Activated T-cell treated with anti-CD3 and anti-CD28 coated beads, Interleukin-2, amount 50 U/mL, for 1 hour (primary cell): Measurements from ENCODE around the gene CYREN.
A peak's percentile ranks its signal among the peaks of the same experiment; 100 is the strongest.
"Not testable (repeated sequence)": the region's sequence is repeated elsewhere in the genome, so short reads cannot be mapped to it uniquely, and the experiment has no call there.

Source experiments
- DNase-seq: peaks from one replicate; pipeline ENCODE4 v3.0.0-alpha.2; 2020

Gene CYREN, protein sequence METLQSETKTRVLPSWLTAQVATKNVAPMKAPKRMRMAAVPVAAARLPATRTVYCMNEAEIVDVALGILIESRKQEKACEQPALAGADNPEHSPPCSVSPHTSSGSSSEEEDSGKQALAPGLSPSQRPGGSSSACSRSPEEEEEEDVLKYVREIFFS

DNA sequence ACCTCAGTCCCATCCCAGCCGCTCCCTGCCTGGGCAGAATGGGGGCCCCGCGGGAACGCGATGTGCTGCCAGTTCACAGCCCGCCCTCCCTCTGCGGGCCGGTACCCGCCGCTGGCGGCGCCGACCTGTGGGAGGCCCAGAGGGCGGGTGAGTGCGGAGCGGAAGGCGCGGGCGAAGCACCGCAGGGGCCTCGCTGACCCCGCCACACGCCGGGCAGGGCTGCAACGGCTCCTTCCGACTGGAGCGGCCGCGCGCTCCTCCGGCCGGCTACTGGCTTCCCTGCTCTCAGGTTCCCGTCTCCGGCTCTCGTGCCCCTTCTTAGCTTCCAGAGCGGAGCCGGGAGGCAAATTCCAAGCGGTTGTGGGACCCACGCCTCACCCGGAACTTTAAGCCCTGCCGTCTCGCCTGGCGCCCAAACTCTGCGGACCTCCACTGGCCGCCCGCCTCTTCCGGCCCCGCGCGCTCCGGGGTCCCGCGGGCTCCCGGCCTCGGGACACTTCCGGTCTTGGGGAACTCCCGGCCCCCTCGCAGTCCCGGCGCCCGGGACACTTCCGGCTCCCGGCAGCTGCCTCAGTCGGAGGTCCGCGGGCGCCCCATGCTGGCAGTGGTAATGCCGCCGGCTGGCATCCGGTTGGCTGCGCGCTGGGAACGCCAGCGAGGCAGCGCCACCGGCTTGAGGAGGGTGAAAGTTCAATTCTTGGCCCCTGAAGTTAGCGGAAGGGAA lies at the start of gene CYREN:
TSS of gene CYREN (minus strand) at position 434 of the 724 bp plus-strand sequence. CDS start 1,785 bp downstream, outside the sequence.
- peak; percentile 91 for DNase-seq

DNA sequence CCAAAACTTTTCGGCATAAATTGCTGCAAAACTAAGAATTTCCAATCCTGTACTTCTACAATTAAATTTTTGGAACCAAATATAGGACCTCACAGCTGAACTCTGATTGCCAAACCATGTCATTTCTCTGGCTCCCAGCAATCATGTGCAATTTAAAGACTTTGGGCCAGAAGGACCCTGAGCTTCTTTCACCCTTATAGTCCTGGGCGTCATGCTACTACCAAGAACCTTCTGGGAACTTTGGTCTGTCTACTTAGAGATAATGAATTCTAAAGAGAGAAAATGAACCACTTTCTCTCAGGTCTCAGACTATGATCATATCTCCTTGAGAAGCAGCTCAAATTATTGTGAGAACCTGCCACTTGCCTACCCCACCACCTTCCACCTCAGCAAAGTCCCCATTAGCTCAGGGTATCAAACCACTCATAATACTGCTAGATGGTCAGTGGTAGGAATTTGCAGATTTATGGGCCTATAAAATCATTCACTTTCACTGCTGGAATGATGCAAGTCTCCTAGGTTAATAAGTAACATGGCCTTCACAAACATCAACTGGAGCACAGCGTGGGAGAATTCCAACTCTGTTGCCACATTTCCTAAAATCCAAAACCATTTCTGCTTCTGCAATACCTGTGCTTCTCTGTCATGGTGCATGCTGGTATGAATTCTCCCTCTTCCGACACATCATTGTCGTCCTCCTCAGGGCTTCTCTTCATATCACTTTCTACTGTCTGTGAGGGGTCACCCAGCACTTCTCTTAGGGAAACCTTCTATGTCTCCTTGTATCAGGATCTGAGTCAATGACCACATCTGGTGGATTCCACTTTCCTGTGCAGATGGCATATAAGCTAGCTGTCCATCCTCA lies 47.4 kb upstream of the CYREN start:
- no peak for DNase-seq

DNA sequence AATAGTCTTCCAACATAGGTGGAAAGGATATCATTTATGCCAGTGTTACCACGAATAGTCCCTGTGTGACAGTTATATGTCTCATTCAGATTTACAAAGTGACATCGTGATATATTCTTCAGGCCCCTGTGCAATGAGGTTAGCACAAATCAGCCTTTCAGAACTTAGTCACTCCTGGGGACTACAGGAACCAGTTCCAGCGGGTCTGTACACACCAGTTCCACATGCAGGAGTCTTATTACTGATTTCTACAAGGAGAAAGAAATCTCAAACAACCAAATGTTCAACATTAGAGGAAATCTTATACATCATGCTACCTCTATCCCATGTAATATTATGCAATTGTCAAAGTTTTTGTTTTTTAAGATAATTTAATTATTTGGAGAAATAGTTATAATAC lies 45.2 kb upstream of the CYREN start:
- DNase-seq, result no peak

DNA sequence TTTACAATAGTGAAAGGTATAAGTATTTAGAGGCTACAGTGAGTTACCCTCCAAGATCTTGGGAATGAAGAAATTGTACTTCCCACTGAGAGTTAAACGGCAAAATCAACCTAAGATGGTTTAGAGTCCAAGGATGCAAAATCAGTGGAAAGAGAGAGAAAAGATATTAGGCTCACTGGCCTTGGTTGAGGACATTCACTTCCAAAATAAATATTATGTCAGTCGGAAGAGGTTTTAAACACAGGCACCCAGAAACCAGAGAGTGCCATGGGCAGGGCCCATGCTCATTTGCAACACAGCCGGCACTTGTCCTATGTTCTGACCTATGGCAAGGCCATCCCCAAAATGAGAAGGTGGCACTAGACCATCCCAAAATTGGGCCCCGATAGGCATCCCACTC lies 44.7 kb upstream of the CYREN start:
- no peak for DNase-seq

DNA sequence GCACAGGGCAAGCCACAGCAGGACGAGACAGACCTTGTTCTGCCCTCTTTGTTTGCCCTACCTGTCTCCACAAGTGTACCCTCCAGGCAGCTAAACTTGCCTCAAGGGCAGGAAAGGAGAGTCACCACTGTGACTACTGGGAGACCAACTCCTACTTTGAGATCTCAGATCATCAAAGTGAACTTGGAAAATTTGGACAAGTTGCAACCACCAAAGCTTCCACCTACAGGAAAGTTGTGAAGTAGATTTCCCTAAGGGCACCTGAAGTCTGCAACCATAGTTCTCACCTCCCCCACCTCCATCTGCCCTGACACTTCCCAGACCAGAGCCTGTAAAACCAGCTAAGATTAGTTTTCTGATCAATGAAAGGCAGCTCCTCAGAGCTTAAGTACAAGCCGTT lies 43.3 kb upstream of the CYREN start:
- DNase-seq, result no peak

DNA sequence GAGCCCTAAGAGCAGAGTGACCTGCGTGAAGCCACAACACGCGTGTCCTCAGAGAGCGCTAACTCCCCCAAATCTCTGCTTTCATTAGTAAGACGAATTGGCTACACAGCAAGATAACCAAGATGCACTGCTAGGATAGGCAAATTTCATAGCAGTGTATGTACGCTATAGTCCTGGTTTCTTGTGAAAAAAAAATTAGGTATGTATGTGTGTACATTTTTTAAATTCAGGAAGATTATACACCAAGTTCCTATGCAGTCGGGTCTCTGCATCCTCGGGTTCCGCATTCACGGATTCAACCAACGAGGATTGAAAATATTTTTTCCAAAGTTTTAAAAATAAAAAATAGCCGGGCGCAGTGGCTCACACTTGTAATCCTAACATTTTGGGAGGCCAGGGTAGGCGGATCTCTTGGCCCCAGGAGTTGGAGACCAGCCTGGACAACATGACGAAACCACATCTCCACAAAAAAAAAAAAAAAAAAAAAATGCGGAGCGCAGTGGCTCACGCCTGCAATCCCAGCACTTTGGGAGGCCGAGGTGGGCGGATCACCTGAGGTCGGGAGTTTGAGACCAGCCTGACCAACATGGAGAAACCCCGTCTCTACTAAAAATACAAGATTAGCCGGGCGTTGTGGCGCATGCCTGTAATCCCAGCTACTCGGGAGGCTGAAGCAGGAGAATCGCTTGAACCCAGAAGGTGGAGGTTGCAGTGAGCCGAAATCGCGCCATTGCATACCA lies 41.6 kb upstream of the CYREN start:
- not testable (repeated sequence) for DNase-seq

DNA sequence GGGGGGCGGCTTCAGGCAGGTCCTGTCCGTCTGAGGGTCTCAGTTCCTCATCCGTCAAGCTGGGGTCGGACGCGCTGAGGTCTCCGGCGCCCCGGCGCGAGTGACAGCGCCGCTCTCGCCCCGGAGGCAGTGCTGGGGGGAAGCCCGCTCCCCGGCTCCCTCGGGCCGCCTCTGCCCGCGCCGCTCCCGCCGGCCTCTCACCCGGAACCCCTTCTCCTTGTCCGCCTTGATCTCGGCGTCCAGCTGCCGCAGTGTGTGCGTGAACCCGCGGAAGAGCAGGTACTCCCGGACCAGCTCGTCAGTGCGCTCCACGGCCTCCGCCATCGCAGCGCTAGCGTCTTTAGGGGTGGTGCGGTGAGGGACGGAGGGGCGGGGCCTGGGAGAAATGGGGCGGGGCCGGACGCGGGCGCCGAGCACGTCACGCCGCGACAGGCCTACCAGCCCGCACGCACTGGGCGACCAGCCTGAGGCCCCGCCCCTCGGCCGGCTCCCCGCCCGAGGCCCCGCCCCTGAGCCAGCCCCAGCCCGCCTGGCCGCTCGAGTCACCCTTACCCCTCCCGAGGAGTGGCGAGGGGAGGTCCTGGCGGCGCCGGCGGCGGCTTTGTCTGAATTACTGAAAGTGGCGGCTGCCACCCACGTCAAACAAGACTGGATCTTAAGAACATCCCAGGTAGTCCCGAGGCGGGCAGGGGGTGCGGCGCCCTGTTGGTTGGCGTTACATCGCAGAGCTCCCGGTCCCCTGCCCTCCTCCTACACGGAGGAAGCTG lies 40.9 kb upstream of the CYREN start, which contains the start of gene WDR91:
TSS of gene WDR91 (minus strand) at position 348 of the 767 bp plus-strand sequence. CDS start at position 324, 24 bp downstream.
- peak; percentile 99 for DNase-seq

DNA sequence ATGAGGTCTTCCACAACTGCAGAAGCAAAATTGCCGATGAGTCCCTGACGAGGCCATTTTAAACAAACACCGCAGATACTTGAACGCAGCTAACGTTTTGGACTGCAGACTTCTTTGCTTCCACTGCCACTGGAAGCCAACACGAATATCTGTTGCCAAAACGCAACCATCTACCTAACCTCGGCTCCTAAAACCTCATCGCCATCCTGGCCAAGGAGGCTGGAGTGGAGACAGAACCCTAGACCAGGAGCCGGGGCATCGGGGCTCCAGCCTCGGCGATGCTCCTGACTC lies 40.3 kb upstream of the CYREN start:
- DNase-seq, result no peak

DNA sequence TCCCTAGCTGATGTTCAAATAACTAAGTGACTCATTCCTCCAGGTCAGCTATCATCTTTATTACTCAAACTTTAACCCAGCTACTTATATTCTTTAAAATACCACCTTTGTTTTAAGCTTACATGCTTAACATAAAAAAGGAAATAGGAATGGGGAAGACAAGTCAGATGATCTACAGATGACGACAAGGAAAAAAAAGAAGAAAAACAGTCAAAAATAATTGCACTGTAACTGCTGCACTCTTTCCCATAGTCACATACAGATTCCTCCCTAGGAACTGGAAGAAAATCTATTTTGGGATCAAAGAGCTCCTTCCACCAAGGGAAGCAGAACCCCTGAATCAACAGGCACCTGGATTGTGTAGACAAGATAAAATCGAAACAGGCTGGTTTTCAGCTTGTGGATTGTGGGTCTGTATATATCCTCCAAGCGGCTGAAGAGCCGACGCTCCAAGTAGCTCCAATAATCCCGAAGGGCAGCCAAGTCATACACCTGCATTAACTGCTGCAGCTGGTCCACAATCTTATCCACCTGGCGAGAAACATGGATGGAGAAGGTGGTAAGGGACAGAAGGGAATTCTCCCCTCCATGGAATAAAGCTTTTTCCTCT lies 38.8 kb upstream of the CYREN start:
- DNase-seq, result no peak

DNA sequence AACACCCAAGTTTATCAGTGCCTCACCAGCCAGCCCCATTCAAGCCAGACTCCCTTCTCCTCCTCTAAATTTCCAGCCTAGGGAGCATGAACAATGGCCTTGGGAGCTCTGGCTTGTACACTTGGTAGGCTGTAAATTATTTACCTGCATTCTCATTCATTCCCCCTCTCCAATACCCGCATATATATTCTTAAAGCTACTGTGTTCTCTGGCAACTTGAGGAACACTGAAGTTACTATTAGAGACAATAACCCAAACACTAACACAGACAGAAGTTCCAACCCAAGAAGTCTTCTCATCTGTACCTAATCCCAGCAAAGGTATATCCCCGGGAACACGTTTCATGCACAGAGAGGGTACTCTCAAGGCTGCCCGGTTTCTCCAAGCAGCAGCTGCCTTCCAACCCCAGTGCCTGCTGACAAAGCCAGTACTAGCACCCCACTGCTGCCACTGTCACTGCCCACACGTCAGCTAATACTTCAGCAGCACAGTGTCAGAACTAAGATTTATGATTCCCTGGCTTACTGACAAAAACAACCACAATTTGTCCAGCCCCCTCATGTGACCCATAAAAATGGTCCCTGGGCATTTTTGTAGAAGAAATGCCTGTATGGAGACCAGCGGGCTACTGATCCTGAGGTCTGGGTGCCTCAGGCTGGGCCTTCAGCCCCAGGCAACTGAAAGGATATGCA lies 37.7 kb upstream of the CYREN start:
- no peak for DNase-seq

DNA sequence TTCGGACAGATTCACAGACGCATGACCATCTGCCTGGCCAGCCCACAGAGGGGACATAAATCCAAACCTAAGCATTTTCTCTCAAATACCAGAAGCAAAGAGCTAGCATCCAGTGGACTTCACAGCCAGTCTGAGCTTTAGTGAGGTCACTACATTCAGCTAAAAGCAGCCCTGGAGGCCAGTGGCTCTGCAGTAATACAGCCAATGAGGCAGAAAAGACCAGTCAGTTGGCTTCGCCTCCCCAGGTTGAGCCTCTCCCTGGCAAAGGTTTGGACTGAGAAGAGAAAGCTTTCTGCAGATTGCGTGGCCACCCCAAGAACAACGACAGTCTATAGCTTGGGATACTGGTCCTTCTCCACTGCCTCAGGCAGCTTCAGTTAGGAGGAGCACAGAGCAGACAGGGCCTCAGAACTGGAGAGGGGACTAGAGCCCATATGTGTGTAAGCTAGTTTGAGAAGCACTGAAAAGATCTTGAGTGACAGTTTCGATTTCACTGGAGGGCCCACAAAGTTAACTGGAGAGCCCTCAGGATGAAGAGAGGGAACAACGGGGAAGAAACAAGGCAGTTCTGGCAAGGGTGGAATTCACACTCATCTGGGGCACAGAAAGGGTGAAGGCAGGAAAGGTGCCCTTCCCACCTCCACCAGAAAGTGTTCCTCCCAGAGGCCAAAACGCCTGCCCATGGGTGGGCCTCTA lies 37.0 kb upstream of the CYREN start:
- no peak for DNase-seq

DNA sequence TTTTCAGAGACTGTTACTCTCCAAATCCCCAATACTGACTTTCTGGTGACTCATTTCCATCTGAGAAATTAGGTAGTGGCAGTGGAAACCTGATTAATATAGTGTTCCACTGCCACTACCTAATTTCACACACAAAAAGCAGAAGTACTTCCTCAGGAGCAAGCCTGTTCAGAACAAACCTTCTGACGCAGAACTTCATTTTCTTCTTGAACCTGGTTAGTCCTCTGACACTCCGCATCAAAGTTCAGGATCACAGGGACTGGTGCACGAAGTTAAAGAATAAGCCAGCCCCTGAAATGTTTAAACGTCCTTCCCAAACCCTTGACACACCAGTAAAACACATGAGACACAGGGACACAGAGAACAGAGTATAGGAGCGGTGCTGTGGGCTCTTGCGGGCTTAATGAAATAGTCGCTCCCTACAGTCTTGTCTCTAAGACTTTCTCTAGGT lies 36.5 kb upstream of the CYREN start:
- DNase-seq, result no peak

DNA sequence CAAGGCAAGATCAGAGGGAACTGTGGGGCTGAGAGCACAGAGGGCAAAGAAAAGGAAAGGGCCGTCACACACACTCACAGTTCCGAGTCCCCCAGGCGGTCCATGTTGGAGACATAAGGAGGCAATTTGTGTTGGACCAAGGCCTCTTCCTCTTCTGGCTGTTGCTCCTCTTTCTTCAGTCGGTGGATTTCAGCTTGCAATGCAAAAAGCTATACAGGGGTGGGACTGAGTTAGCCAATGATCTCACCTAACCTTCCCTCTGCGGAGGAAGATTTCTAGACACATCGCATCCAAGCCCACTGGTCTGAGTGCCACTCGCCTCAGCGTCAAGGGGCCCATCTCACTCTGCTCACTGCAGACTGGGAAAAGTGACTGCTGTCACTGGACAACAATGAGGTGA lies 35.3 kb upstream of the CYREN start:
- no peak for DNase-seq

DNA sequence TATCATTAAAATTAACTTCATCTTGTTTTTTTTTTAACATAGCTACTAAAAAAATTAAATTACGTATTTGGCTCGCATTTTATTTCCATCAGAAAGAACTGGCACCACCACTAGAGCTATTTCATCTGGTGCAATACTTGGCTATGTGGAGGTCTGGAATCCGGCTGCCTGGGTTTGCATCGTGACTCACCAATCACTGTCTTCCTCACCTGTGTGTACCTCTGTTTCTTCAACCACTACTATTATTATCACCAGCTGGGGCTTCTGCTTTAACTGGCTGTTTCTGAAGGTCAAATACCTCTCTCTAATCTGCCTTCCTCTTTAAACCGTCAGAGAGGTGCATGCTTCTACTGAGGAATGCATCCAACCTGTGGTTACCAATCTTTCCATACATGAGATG lies 34.4 kb upstream of the CYREN start:
- no peak for DNase-seq

DNA sequence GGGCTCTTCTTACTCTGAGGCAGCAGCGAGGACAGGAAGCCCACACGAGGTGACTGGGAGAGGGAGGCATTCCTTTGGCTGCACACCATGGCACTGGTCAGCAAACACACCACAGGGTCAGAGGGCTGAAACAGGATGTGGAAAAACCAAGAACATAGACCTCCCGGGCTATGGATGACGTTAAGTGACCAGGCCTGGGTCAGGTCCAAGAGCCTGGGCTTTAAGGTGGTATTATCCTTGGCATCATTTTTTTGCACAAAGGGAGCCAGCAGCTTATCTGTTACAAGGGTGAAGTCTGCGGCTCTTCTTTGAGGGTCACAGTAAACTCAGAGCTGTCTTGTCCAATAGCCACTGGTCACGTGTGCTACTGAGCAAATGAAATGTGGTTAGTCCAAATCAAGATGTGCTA lies 33.8 kb upstream of the CYREN start:
- DNase-seq, result no peak

DNA sequence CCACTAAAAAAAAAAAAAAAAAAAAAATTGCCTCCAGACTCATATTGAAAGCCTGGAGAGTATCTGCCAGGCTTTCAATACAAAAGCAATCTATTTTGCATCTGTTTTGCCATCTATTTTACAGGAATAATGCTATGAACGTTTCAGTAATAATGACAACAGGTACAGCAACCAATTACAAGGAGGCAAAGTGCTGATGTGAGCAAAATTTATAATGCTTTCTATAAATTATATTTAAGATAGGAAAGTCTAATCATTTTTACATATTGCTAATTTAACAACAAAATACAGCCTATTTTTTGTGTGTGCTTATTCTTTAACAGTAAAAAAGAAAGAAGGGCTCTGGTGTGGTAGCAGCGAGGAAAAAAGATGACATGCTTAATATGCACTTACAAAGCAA lies 30.8 kb upstream of the CYREN start:
- no peak for DNase-seq

DNA sequence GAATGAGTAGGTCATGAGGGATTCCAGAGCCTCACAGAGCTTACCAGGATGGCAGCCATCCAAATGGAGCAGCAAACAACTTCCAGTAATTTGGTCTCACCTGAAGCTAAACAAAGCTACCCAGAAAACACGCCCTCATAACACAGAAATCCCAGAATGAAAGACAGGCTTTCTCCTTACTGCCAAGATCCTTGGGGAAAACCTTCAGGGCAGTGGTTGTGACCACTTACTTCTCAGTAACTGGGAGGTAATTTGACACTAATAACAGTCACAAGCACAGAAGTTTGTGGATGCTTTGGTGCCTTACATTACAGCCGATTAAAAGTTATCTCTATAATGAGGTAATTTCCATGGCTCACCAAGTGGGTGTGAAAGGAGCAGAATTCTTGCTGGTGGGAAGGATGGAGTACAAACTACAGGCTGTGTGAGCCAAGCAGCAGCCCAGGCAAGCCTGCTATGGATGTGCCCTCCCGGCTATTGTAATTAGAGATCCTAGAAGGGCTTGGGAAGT lies 30.4 kb upstream of the CYREN start:
- no peak for DNase-seq

DNA sequence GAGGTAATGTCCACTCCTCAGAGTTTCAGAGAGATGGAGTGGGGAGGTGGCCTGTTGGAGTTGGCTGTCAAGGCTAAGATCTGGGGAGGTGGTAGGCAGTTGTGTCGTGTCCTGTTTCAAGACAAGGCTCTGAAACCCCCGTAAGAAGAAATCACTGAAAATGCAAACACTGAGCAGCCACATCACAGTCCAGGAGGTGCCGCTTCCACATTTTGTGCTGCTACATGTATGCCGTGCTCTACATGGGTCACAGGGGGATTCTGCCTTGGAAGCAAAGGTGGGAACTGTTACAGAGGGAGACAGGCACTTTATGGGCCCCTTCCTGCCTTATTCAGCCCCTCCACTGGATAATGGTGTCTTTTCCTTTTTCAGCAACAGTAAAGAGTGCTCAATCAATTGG lies 28.9 kb upstream of the CYREN start:
- no peak for DNase-seq

DNA sequence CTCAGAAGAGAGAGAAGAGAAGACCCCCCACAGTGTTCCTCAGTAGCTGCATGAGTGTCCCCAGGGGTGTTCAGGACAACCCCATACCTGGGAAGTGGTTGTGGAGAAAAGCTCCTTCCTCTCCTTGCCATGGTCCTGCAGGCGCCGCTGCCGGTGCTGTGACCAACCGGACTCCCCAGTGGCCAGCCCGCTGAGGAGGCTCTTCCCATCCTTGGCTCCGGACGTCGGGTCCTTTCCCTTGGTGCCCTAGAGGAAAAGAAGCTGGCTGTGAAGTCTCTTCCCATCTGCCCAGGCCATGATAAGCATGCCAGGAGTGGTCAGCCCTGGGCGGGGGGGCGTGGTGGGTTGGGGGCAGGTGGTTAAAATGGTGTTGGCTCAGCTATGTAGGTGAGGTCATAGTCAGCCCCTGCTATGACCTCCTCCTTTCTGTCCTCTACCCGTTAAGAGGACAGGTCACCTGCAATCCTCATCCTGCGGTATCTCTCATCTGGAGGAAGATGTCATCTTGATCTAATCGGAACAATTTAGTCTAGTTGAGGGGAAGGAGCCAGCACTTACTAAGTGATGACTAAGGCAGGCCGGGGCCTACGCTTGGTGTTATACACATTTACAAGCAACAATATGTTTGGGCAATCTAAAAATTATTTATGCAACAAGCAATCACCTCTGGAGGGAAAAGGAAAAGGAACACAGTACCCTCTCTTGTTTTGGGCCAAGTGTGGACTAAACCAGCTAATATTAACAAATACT lies 27.6 kb upstream of the CYREN start:
- no peak for DNase-seq

DNA sequence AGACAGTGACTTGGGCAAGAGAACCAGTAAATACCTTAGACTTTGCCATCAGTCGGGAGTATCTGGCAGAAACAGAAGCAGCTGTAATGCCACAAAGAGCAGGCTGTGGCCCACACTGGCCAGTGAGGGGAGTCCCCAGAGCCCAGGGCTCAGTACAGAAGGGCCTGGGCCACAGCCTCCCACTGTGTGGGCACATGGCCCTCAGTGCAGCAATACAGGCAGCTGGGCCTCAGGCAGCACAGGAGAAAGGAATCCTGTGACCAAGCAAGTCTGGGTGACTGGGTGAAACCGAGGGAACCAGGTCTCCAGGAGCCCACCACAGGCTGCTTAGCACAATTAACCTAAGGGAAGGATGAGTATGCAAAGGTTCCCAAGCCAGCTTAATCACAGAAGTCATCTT lies 26.8 kb upstream of the CYREN start:
- no peak for DNase-seq
